GM18502 (cell line): ENCODE data around the gene RAB31.
A peak's percentile ranks its signal among the peaks of the same experiment; 100 is the strongest.
"Not testable (repeated sequence)": the region's sequence is repeated elsewhere in the genome, so short reads cannot be mapped to it uniquely, and the experiment has no call there.

Experiments
- ATAC-seq: cut with Tn5 transposase; IDR thresholded peaks from one replicate; pipeline ENCODE4 v1.9.1; 2021; ENCODE audit warnings: mild to moderate bottlenecking; ENCODE audit not compliant: unreplicated experiment, poor library complexity

RAB31 gene

DNA sequence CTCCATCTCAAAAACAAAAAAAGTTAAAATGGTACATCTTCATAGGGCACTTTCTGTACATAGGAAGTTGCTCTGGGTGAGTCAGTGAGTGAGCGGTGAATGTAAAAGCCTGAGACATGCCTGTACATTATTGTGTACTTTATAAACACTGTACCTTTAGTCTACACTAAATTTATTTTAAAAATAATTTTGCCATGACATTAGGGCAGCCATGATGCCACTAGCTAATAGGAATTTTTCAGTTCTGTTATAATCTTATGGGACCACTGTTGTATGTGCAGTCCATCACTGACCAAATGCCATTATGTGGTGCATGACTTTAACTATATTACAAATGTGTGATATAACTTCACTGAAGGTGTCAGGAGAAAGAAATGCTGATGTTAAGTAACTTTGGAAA, 166.6 kb downstream of the RAB31 start:
- ATAC-seq: no peak

DNA sequence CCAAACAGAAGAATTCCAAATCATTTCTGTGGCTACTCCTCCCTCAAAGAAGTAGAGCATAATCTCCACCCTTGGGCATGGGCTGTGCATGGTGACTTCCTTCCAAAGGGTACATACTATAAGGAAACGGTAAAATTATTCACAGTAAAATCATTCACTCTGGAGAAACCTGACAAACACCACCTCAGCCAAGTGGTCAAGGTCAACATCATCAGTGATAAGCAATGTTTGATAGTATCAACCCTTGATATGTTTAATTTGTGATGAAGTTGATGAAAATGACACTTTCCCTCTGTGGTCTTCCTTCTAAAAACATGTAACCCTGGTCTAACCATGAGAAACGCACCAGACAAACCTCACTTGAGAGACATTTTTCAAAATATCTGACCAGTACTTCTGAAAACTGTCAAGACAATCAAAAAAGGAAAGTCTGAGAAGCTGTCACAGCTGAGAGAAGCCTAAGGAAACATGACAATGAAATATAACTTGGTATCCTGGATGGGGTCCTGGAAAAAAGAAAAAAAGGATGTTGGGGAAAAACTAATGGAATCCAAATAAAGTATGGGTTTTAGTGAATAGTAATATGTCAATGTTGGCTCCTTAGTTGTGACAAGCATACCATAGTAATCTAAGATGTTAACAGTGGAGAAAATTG, 168.2 kb downstream of the RAB31 start:
- no peak for ATAC-seq

DNA sequence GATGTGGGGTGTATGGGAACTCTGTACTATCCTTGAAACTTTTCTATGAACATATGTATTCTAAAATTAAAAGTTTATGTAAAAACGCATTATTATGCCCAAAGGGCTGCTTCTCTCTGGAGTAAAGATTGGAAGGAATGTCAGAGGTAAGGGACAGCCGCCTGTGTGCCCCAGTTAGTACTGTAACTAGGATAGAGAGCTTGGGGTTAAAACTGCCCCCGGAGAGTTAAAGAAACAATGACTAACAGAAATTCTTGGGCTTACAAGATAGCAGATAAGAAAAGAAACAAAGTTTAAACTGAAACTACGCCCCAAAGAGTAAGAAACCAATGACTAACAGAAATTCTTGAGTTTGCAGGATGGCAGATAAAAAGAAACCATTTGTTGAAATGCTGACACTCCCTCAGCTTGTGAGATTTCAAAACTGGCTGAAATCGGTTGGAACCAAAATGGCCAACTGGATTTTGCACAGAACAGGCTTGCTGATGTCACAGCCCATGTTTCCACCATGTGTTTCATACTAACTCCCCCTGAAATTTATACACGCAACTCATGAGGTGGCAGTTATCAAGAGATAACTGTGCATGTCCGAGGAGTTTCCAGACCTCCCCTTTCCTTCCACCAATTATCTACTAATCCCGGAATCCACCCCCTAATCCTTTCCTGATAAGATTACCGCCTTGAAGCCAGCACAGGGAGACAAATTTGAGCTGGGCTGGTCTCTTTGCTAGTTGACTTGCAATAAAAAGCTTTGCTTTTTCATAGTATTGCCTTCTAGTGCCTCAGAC, 169.0 kb downstream of the RAB31 start:
- ATAC-seq: no peak

DNA sequence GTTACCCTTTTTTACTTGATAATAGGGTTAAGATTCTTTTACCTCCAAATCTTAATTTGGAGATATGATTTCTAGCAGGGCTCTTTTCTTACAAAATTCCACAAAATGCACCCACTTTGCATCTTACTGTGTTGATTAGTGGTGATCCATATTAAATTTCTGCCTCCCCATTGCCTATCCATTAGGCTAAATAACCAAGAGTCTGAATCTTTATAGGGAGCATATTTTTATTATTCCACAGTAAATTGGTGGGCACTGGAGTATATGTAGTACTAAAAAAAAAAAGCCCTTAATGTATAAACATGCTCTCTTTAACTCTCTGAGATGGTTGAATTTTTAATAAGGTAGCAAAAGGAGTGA, 169.5 kb downstream of the RAB31 start:
- ATAC-seq: no peak

DNA sequence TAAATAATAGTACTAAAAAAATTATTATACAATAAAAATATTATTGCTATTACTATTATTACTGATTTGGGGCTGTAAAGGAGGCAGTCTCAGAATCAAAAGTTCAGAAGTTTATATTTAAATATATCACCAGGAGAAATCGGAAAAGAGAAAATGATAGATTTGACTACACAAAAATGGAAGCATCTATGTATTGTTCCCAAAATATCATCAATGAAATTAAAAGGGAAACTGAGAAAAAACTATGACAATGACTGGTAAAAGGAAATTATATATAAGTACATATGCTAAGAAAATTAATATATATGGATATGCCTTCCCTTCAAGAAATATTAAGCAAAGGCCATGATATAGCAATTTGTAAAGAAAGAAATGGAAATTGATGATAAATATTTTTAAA, 170.0 kb downstream of the RAB31 start:
- no peak for ATAC-seq

DNA sequence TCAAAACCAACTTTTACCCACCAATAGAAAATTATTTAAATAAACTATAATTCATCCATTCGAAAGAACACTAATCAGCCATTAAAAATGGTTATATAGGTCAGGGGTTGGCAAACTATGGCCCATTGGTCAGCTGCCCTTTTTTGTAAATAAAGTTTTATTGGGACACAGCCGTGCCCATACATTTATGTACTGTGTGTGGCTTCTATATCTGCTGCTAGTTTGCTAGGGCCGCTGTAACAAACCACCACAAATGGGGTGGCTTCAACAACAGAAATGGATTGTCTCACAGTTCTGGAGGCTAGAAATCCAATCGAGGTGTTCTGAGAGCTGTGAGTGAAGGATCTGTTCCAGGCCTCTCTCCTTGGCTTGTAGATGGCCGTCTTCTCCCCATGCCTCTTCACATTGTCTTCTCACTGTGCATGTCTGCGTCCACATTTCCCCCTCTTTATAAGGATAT, 170.7 kb downstream of the RAB31 start:
- ATAC-seq: no peak

DNA sequence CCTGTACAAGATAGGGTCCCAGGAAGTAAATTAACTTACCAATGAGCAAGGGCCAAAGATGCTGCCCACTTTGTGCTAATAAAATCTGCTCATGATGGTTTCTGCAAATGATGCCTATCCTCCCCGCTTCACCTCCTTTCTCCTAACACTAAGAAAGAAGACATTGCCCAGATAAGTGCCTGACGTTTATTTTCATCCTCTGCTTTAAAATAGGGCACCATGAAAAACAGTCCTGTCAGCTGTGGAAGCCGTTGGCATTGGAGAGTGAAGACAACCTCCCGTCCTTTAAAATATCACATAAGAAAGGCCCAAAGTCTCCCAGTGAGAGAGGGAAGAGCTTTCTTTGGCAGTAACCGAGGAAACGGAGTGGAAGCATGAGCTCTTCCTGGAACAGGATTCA, 176.0 kb downstream of the RAB31 start:
- ATAC-seq: no peak

DNA sequence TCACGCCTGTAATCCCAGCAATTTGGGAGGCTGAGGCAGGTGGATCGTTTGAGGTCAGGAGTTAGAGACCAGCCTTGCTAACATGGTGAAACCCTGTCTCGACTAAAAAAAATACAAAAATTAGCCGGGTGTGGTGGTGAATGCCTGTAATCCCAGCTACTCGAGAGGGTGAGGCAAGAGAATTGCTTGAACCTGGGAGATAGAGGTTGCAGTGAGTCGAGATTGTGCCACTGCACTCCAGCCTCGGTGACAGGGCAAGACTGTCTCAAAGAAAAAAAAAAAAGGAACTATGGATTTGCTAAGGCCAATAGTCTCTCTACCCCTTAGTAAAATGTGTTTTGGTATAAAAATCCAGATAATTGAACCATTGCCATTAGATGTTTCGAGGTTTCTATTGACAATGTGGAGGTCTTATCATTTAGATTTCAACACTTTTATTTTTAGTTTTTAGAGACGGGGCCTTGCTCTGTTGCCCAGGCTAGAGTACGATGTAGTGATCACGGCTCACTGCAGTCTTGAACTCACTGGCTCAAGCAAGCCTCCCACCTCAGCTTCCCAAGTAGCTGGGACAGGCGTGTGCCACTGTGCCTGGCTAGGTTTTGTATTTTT, 176.5 kb downstream of the RAB31 start:
- no peak for ATAC-seq

DNA sequence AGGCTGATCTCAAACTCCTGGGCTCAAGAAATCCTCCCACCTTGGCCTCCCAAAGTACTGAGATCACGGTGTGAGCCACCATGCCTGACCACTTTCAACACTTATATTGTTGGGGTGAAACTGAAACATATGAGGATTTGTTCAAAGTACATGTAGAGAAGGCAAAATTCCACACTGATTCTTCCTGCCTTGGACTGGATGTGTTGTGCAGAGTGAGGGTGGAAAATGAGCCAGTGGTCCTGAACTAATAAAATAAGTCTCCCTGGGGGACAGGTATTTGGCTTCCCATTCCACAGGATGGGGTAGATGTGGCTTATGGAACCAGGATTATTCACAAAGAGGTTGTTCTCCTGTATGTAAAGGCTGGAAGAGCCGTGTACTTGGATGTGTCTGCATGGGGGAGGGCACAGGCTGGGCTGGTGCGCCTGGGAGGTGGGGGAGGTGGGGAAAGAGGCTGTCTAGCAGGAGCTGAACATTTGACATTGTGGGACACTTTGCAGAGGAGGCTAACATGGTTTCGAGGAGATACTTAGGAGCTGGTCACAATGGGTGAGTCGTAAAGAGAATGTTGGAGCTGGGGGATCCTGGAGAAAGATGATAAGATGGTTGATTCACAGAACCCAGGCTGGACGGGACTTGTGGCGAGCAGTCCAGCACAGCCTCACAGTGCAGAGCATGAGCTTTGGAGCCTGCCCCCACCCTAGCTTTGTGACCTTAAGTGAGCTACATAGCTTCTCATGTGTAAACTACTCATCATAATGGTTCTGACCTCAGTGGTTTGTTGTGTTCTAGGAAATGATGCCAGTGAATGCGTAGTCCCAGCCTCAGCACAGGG, 177.3 kb downstream of the RAB31 start, which contains the start of gene TXNDC2:
Gene TXNDC2 (plus strand): TSS at position 804 of the 835 bp plus-strand sequence. CDS start 708 bp downstream, outside the sequence.
- no peak for ATAC-seq

DNA sequence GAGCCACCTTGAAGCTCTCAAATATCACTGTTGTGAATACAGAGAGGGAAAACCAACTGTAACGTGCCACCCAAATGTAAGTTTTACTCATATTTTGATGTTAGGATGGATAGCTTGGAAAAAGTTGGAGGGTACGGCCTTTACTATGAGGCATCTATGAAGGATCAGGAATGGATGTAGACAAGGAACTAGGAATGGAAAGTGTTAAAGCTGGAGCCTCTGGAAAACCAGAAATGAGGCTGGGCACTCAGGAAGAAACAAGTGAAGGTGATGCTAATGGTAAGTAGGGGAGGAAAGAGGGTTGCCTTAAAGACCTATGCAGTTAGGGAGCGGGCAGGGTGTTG, 177.9 kb downstream of the RAB31 start:
- ATAC-seq: no peak

DNA sequence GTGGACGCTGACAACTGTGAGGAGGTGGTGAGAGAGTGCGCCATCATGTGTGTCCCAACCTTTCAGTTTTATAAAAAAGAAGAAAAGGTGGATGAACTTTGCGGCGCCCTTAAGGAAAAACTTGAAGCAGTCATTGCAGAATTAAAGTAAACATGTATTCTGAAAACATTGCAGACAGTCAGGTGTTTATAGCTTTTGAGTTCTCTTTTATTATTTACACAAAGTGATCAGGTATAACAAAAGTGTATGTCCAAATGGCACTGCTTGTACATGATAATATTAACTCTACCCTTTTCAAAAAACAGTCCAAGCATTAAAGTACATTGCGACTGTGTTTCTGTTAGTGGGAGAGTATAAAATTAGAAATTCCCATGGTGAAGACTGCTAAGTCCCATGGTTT, 179.9 kb downstream of the RAB31 start:
- no peak for ATAC-seq

DNA sequence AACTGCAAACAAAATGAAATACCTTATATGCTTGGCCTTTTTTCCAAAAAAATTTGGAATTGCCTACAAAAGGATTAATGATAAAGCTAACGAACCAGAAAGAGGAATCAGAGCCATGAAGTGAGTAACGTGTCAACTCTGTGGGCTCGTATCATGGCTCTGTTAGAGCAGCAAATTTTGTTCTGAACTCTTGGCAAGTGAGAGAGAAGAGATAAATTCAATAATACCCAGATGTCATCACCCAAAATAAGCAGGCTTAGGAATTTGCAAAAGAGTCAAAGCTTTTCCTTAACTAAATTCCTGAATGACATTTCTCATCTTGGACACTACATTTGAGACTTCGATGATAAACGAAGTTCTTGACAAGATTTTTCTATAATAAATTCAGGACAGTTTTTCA, 182.1 kb downstream of the RAB31 start:
- ATAC-seq: no peak

DNA sequence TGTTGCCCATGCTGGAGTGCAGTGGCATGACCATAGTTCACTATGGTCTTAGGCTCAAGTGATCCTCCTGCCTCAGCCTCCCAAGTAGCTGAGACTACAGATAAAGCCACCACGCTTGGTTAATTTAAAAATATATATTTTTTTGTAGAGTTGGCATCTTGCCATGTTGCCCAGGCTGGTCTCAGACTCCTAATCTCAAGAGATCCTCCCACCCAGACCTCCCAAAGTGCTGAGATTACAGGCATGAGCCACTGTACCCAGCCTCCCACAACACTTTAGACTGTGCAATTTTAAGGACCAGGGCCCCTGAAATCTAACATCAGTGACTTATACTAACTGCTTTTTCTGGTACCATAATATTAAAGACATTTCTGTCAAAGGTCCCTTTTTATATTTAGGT, 182.9 kb downstream of the RAB31 start:
- ATAC-seq: no peak

DNA sequence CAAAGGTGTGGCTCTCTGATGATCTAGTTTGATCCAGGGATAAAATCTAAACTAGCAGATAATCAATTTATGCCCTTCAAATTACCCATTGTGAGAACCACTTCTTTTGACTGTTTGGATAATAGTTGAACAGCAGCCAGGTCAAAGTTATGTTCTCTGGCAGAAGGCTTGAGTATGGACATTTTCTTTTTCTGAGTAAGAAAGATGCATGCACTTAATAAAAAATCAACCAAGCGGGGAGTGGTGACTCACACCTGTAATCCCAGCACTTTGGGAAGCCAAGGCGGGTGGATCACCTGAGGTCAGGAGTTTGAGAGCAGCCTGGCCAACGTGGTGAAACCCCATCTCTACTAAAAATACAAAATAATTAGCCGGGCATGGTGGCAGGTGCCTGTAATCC, 183.4 kb downstream of the RAB31 start:
- not testable (repeated sequence) for ATAC-seq

DNA sequence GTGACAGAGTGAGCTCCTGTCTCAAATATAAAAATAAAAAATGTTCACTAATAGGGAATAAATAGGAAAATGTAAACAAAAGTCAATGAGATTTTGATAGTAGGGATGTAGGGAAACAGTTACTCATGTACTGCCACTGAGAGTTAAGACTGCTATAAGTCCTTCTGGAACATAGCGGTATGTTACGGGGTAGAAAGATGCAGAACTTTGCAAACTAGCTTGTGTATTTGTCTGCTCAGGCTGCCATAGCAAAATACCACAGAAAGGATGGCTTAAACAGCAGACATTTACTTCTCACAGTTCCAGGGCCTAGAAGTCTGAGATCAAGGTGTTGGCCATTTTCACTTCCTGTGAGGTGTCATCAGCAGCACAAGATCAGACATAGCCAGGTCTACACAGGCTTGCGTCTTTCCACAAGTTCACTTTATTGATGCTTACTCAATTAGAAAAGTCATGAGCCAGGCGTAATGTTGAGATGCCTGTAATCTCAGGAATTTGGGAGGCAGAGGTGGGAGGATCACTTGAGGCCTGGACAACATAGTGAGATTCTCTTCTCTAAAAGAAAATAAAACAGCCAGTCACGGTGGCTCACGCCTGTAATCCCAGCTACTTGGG, 186.5 kb downstream of the RAB31 start:
- no peak for ATAC-seq

DNA sequence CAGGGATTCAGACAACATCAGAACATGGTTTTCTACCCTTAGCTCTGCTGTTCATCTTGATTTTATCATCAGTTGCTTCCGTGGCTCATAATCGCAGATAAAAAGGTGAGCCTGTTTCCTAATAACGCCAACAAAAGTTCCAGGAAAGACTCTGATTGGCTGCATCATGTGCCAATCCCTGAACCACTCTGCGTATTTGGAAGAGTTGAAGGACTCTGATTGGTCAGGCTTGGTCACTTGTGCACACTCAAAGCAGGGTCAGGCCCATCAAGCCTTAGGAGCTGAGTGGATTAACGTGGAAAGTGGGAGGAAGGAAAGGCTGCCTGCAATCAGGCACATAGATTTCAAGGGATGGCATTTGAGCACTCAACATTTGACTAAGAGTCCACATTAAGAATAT, 189.0 kb downstream of the RAB31 start:
- ATAC-seq: no peak

DNA sequence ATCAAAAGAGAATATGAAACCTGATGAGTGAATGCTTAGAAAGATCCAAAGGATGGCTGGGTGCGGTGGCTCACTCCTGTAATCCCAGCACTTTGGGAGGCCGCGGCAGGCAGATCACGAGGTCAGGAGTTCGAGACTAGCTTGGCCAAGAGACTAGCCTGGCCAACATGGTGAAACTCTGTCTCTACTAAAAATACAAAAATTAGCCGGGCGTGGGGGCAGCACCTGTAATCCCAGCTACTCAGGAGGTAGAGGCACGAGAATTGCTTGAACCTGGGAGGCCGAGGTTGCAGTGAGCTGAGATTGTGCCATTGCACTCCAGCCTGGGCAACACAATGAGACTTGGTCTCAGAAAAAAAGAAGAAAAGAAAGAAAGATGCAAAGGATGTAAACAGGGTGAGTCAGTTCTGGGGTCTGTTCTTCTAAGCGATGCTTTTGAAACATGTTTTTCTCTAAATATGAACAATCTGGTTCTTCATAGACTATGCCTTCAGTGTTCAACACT, 189.7 kb downstream of the RAB31 start:
- not testable (repeated sequence) for ATAC-seq

DNA sequence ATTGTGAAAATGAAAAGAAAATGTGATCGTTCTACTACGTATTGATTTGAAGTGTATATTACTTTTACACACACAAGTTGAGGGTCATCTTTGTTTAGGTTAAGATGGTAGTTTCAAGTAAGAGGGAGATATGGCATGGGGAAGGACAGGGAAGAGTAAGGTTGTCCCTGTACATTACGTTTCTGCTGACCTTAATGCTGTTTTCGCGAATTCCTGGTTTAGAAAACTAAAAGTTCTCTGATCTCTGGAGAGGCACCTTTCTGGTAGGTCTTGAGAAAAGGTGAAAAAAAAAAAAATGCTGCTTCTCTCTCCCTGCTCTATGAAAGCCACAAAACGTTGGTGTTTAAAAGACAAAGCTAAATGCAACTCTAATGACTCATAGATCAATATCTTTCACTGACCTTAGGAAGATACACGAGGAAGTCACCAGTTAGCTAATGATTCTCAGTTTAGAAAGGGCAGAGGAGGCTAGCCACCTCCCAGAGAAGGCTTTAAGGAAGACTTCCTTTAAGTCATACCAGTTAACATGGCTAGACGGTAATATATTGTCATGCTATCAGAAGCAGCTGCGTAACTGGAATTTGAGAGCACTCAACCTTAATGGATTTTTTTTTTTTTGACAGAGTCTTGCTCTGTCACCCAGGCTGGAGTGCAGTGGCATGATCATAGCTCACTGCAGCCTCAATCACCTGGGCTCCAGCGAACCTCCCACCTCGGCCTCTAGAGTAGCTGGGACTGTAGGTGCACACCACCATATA, 190.9 kb downstream of the RAB31 start:
- ATAC-seq: peak; percentile 56

DNA sequence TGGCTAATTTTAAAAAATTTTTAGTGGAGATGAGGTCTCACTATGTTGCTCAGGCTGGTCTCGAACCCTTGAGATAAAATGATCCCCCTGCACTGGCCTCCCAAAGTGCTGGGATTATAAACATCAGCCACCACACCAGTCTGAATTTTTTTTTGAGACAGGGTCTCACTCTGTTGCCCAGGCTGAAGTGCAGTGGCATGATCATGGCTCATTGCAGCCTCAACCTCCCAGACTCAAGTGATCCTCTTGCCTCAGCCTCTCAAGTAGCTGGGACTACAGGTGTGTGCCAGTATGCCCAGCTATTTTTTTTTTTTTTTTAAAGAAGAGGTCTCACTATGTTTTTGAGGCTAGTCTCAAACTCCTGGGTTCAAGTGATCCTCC, 191.4 kb downstream of the RAB31 start:
- ATAC-seq: not testable (repeated sequence)
